Smooth muscle cell (in vitro differentiated cells): ENCODE measurements around the gene SMAD6. TPM values are rescaled to one million over a fixed set of nuclear protein-coding genes. Genes with fewer than 3 reads are reported as not detected.
A peak's percentile ranks its signal among the peaks of the same experiment; 100 is the strongest.

ENCODE experiments used
- DNase-seq: peaks from one replicate; lab custom pipeline; 2025; ENCODE audit not compliant: unreplicated experiment; lab: John Stamatoyannopoulos, UW
- H2AFZ ChIP-seq: fragments of 200-600 bp; sonication (generic); 2 replicates; pipeline ENCODE4 v1.6.0; 2016; ENCODE audit warnings: antibody characterized with exemption, low read depth, mild to moderate bottlenecking
- H3F3A ChIP-seq: fragments of 200-600 bp; sonication (generic); 2 replicates; pipeline ENCODE4 v1.6.0; 2017; ENCODE audit warnings: antibody characterized with exemption, low read depth
- H3K27ac ChIP-seq: fragments of 200-600 bp; sonication (generic); 2 replicates; pipeline ENCODE4 v1.5.1; 2016; ENCODE audit warnings: low read depth, mild to moderate bottlenecking
- H3K27me3 ChIP-seq: fragments of 200-600 bp; sonication (generic); 2 replicates; pipeline ENCODE4 v1.6.1; 2016; ENCODE audit warnings: low read depth, mild to moderate bottlenecking
- H3K36me3 ChIP-seq: fragments of 200-600 bp; sonication (generic); 2 replicates; pipeline ENCODE4 v1.5.1; 2016; ENCODE audit warnings: low read depth
- H3K4me1 ChIP-seq: fragments of 200-600 bp; sonication (generic); 2 replicates; pipeline ENCODE4 v1.5.1; 2016; ENCODE audit warnings: low read depth
- H3K4me2 ChIP-seq: fragments of 200-600 bp; sonication (generic); 2 replicates; pipeline ENCODE4 v1.6.0; 2016; ENCODE audit warnings: mild to moderate bottlenecking
- H3K4me3 ChIP-seq: fragments of 200-600 bp; sonication (generic); 2 replicates; pipeline ENCODE4 v1.5.1; 2016; ENCODE audit warnings: mild to moderate bottlenecking
- H3K79me2 ChIP-seq: fragments of 200-600 bp; sonication (generic); 2 replicates; pipeline ENCODE4 v1.6.0; 2016; ENCODE audit warnings: low read depth, mild to moderate bottlenecking
- H3K9ac ChIP-seq: fragments of 200-600 bp; sonication (generic); 2 replicates; pipeline ENCODE4 v1.6.0; 2016; ENCODE audit warnings: low read depth
- H3K9me3 ChIP-seq: fragments of 200-600 bp; sonication (generic); replicated peaks from 2 replicates; pipeline ENCODE4 v1.5.1; 2016; ENCODE audit warnings: low read depth
- H4K20me1 ChIP-seq: fragments of 200-600 bp; sonication (generic); 2 replicates; pipeline ENCODE4 v1.6.0; 2016; ENCODE audit warnings: low read depth
- CTCF ChIP-seq: fragments of 200-600 bp; sonication (generic); IDR thresholded peaks from 2 replicates; pipeline ENCODE4 v1.5.1; 2017; ENCODE audit warnings: borderline replicate concordance, mild to moderate bottlenecking, antibody characterized with exemption; ENCODE audit not compliant: insufficient read depth, poor library complexity, severe bottlenecking
- WGBS: methylation state at CpG from one replicate; pipeline ENCODE4 v1.1.7; 2016; ENCODE audit warnings: low lambda C conversion rate; 5-methylcytosine and 5-hydroxymethylcytosine counted together
- polyA plus RNA-seq: library from polyadenylated mRNA; unstranded; fragments of >200 nt; fragmentation: Nextera tagmentation; extraction: Ambion mirVana; gene quantifications from 2 replicates; pipeline ENCODE4 v1.2.1, GENCODE V29; 2016
- total RNA-seq: library from RNA; depleted of rRNA; stranded (reverse); fragments of >200 nt; gene quantifications from 2 replicates; pipeline ENCODE4 v1.2.3, GENCODE V29; 2014

SMAD6 gene
- total and polyA plus RNA-seq, 2 experiments from 2014 or later, result 42.6 to 44.0 TPM

GRCh38 chr15:66715720-66716655 is 14.0 kb downstream of the SMAD6 start:
- H3K36me3 ChIP-seq, result no peaks in the 10 kb centered on the region
- 82% methylated on average over 15 of the region's 15 CpGs for WGBS
- no peak overlapping the region for H2AFZ ChIP-seq
- H3F3A ChIP-seq, result peaks cover 65% of the 10 kb centered on the region
- H3K9ac ChIP-seq, result no peak overlapping the region
- H3K79me2 ChIP-seq, result peaks cover 97% of the 10 kb centered on the region
- H3K27ac ChIP-seq, result peak overlapping the region; percentile 30
- TF ChIP-seq CTCF, result no peak
- peaks cover 29% of the 10 kb centered on the region for H3K4me1 ChIP-seq
- no peak overlapping the region for H3K4me2 ChIP-seq
- no peak for DNase-seq
- no peak overlapping the region for H3K4me3 ChIP-seq
- H3K9me3 ChIP-seq, result no peaks in the 10 kb centered on the region
- peaks cover 99% of the 10 kb centered on the region for H4K20me1 ChIP-seq
- no peaks in the 10 kb centered on the region for H3K27me3 ChIP-seq

GRCh38 chr15:66716656-66717020 is 14.6 kb downstream of the SMAD6 start:
- WGBS, result 78% methylated on average over 4 of the region's 4 CpGs
- peaks cover 99% of the 10 kb centered on the region for H4K20me1 ChIP-seq
- H3K4me3 ChIP-seq, result no peak overlapping the region
- no peak overlapping the region for H2AFZ ChIP-seq
- H3K4me1 ChIP-seq, result peaks cover 29% of the 10 kb centered on the region
- no peaks in the 10 kb centered on the region for H3K9me3 ChIP-seq
- peaks cover 64% of the 10 kb centered on the region for H3F3A ChIP-seq
- no peak overlapping the region for H3K9ac ChIP-seq
- TF ChIP-seq CTCF, result no peak
- DNase-seq, result no peak
- no peaks in the 10 kb centered on the region for H3K27me3 ChIP-seq
- H3K4me2 ChIP-seq, result no peak overlapping the region
- H3K36me3 ChIP-seq, result no peaks in the 10 kb centered on the region
- peaks cover 97% of the 10 kb centered on the region for H3K79me2 ChIP-seq
- H3K27ac ChIP-seq, result peak overlapping the region; percentile 30

GRCh38 chr15:66718220-66718988 is 16.4 kb downstream of the SMAD6 start:
- H3K9me3 ChIP-seq, result no peaks in the 10 kb centered on the region
- H3K27me3 ChIP-seq, result no peaks in the 10 kb centered on the region
- H3K36me3 ChIP-seq, result no peaks in the 10 kb centered on the region
- no peak overlapping the region for H2AFZ ChIP-seq
- DNase-seq, result no peak
- TF ChIP-seq CTCF, result no peak
- H3K9ac ChIP-seq, result no peak overlapping the region
- peaks cover 63% of the 10 kb centered on the region for H3F3A ChIP-seq
- peak overlapping the region; percentile 12 for H3K4me2 ChIP-seq
- no peak overlapping the region for H3K4me3 ChIP-seq
- peaks cover 29% of the 10 kb centered on the region for H3K4me1 ChIP-seq
- H3K79me2 ChIP-seq, result peaks cover 97% of the 10 kb centered on the region
- WGBS, result 71% methylated on average over 8 of the region's 8 CpGs
- peak overlapping the region; percentile 79 for H3K27ac ChIP-seq
- H4K20me1 ChIP-seq, result peaks cover 100% of the 10 kb centered on the region
